ENCODE results near the gene RPTOR. TPM values are rescaled to one million over a fixed set of nuclear protein-coding genes. Genes with fewer than 3 reads are reported as not detected.
"Not testable (repeated sequence)": the region's sequence is repeated elsewhere in the genome, so short reads cannot be mapped to it uniquely, and the experiment has no call there.

The RPTOR gene
- total RNA-seq, 1 experiment from 2014 or later: 9.1 TPM

DNA sequence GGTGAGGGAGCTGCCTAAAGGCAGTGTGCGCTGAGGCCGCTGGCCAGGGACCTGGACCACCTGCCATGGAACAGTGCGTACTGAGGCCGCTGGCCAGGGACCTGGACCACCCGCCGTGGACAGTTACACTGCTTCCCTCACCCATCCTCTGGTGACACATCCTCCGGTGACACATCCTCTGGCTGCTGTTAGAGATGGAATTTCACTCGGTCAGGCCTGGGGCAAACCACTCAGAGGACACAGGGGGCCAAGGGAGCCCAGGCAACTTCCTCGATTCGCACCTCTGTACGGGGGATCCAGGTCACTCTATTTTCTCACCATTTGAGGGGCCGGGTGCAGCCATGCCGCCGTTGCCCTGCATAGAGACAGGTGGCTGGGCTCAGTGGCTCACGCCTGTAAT lies 32.4 kb upstream of the RPTOR start:
- peak; percentile 79 for DNase-seq (ENCODE audit: low read depth)

DNA sequence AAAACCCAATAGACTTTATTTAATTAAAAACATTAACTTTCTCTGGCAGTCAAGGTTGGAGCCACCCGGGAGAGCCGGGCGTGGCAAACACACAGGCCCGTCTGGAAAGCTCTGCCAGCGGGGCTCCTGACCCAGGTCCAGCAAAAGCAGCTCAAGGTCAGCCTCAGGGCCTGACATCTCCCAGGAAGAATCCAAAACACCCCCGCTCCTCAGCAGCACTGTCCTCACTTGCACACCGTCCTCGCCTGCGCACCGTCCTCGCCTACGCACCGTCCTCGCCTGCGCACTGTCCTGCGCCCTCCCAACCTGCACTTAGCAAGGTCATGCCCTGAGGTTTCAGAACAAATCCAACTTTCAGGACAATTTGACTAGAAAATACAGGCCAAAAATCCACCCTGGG lies 31.4 kb upstream of the RPTOR start:
- DNase-seq (ENCODE audit: low read depth): no peak

GRCh38 chr17:80513892-80514291 lies 30.7 kb upstream of the RPTOR start:
- DNase-seq (ENCODE audit: low read depth): peak; percentile 63

DNA sequence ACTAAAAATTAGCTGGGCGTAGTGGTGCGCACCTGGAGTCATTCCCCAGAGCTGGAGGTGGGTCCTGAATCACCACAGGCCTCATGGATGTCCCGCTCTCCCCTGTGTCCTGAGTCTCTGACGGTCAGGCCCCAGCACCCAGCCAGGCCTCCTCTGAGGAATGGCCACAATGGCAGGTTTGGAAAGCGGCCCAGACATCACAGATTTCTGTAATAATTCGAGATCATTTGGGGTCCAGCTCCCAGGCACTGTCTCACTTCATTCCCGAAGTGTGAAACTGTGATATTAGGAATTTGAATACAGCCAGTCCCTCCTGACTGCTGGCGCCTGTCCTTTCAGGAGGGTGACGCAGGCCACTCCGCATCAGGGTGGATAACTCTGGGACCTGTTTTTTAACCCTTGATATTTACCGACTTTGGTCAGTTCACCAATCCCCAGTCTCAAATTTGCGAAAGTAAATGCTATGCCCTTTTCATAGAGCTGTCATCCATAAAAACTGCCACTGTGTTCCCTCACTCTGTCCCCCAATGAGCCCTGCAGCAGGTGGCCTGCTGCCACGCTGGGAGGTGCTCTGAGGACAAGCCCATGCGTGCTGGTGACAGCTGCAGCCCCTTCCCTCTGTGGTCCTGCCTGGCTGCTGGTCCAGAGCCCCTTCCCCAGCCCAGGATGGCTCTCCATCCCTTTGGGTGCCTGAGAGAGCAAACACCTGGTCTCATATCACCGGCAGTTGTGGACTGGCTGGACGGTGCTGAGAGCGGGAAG lies 28.3 kb upstream of the RPTOR start:
- no peak for DNase-seq (ENCODE audit: low read depth)

DNA sequence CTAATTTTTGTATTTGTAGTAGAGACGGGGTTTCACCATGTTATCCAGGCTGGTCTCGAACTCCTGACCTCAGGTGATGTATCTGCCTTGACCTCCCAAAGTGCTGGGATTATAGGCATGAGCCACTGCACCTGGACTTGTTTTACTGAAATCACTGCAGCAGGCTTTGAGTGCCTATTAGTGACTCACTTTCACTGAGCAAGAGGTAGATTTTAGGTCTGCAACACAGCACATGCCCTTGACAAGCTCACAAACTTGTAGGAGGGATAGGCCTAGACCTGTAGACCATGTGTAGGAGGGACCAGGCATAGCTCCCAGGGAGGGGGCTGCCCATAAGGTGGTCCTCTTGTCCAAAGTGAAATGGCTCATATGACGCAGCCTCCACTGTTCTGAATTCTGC lies 27.0 kb upstream of the RPTOR start:
- no peak for DNase-seq (ENCODE audit: low read depth)

GRCh38 chr17:80518392-80518791 lies 26.2 kb upstream of the RPTOR start:
- no peak for DNase-seq (ENCODE audit: low read depth)

- DNase-seq (ENCODE audit: low read depth): no peak
Measured at GRCh38 chr17:80519091-80519781, 25.4 kb upstream of the RPTOR start.

GRCh38 chr17:80520810-80521455 lies 23.7 kb upstream of the RPTOR start:
- no peak for DNase-seq (ENCODE audit: low read depth)

DNA sequence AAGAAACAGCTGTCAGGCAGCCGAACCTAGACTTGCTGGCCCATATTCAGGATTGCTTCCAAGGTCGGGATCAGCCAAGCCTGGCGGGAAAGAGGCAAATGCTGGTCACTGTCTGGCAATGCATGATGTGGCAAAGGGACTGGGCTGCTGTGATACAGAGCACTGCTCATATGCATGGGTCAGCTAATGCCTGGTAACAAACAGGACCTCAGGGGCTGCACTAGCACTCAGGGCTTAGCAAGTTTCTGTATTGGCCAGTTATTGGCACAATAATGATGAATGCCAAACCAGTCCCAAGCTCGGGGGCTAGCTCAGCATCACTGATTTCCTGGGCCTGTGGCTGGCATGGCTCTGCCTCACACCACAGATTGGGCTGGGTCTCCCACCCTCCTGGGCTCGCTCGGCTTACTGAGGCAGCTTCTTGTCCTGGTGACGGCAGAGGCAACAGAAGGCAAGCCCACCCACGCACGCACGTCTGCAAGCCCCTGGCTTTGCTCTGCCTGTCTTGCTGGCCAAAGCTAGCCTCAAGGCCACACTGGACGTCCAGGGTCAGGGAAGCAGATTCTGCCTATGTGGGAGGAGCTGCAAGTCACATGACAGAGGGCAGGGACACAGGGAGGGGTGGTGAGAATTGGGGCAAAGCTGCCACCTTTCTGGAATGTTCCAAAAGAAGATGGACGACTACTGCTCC lies 21.4 kb upstream of the RPTOR start:
- DNase-seq (ENCODE audit: low read depth): no peak

GRCh38 chr17:80523956-80524712 lies 20.5 kb upstream of the RPTOR start:
- DNase-seq (ENCODE audit: low read depth): no peak

GRCh38 chr17:80526116-80526910 lies 18.3 kb upstream of the RPTOR start:
- DNase-seq (ENCODE audit: low read depth): no peak

GRCh38 chr17:80527016-80527645 lies 17.5 kb upstream of the RPTOR start:
- DNase-seq (ENCODE audit: low read depth): no peak

DNA sequence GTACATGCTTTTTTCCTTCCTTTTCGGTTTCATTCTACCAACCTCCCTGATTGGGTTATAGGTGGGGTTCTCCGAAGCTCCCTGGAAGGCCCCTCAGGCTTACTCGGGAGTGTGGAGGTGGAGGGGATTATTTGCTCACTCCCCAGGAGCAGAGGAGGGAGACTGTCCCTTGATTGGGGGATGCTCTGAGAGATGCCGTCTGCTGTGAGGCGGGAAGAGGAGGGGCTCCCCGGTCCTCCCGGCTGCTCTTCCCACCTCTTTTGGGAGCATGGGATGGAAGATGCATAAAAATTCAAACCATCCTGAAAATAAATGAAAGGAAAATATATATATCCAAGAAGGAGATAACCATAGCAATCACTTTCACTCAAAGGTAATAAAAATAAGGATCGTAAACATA lies 16.1 kb upstream of the RPTOR start:
- DNase-seq (ENCODE audit: low read depth): no peak

- no peak for DNase-seq (ENCODE audit: low read depth)
Measured at GRCh38 chr17:80529104-80529903, 15.3 kb upstream of the RPTOR start.

GRCh38 chr17:80529904-80530292 lies 14.7 kb upstream of the RPTOR start:
- no peak for DNase-seq (ENCODE audit: low read depth)

DNA sequence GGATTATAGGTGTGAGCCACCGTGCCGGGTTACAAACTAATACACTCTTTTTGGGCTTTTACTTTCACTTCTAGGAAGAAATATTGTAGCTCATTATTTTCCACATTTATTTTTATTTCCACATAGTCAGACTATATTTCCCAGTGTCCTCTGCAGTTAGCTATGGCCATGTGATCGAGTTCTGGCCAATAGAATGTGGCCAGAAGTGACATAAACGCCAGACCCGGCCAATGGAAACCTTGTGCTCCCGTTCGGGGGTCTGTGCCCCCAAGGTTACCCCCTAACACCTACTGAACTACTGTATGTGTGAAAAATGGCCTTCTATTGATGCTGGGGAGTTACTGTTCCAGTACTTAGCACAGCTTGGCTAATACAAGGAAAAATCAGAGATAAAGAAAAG lies 13.2 kb upstream of the RPTOR start:
- no peak for DNase-seq (ENCODE audit: low read depth)

DNA sequence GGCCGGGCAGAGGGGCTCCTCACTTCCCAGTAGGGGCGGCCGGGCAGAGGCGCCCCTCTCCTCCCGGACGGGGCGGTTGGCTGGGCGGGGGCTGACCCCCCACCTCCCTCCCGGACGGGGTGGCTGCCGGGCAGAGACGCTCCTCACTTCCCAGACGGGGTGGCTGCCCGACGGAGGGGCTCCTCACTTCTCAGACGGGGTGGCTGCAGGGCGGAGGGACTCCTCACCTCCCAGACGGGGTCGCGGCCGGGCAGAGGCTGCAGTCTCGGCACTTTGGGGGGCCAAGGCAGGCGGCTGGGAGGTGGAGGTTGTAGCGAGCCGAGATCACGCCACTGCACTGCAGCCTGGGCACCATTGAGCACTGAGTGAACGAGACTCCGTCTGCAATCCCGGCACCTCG lies 7.3 kb upstream of the RPTOR start:
- DNase-seq (ENCODE audit: low read depth): not testable (repeated sequence)

- DNase-seq (ENCODE audit: low read depth): no peak
Measured at GRCh38 chr17:80538484-80538883, 6.2 kb upstream of the RPTOR start.

- no peak for DNase-seq (ENCODE audit: low read depth)
Measured at GRCh38 chr17:80539022-80539641, 5.5 kb upstream of the RPTOR start.

Data from Daoy (cell line).